ENCODE results near the gene AMPD3. TPM values are rescaled to one million over a fixed set of nuclear protein-coding genes. Genes with fewer than 3 reads are reported as not detected.
A peak's percentile ranks its signal among the peaks of the same experiment; 100 is the strongest.

The AMPD3 gene
- total and polyA plus RNA-seq, 2 of the 13 experiments (the other 11 are each of a cell fraction or from before 2014, with no cell fraction given) = 0.33 to 2.3 TPM

GRCh38 chr11:10407055-10407454 lies 48.0 kb upstream of the AMPD3 start:
- no peaks in the 10 kb centered on the region for H3K9me3 ChIP-seq (ENCODE audit: low read length)
- TF ChIP-seq FOSL2 (CRISPR knock-in tag; IDR thresholded peaks at IDR 0.05) = 0 out of 2 replicates have a peak, but pooled peaks have one; percentile 42
- TF ChIP-seq FIP1L1 (IDR thresholded peaks at IDR 0.05; ENCODE audit: borderline replicate concordance, insufficient read depth, low read depth, low read length) = no peak
- no peak for TF ChIP-seq NFKB2 (CRISPR knock-in tag; IDR thresholded peaks at IDR 0.05; ENCODE audit: borderline replicate concordance)
- TF ChIP-seq KLF6 (CRISPR knock-in tag; IDR thresholded peaks at IDR 0.05) = no peak
- CTCF ChIA-PET (ENCODE audit: low intra/inter-chr PET ratio, low total read pairs) = interaction anchor here (1.4 to 1.7 kb wide), 2 partner anchors 247 to 329 kb away, joined by 10 to 42 read pairs; no protein-coding TSS in a partner anchor
- H3K4me1 ChIP-seq (ENCODE audit: insufficient read depth, low read length) = peaks cover 8% of the 10 kb centered on the region
- no peaks in the 10 kb centered on the region for H4K20me1 ChIP-seq (ENCODE audit: insufficient read depth, low read length)
- no peak overlapping the region for H2AFZ ChIP-seq (ENCODE audit: low read length)
- intact Hi-C loops (cut with micrococcal nuclease; ENCODE audit: unreplicated experiment) (no loop called here), in situ Hi-C loops (cut with HindIII; ENCODE audit: extremely low pct_ligation_motif_present, low pct_unique_long_range_greater_than_20kb) (loop anchor here (5.0 to 10.0 kb wide), 2 partner anchors 218 to 330 kb away; no protein-coding TSS in a partner anchor)
- H3K27ac ChIP-seq (ENCODE audit: extremely low read length, insufficient read depth, low read length) = no peak overlapping the region
- DNase-seq (ENCODE audit: low spot score) (peak; percentile 24), ATAC-seq (no peak; the same call in 2 of the 3 replicates), FAIRE-seq (no peak)
- H3K27me3 ChIP-seq (ENCODE audit: control insufficient read depth in 1 of 2, insufficient read depth in 2 of 2, low read length in 2 of 2) = no peaks in the 10 kb centered on the region; a peak in 1 of 5 replicates
- no peak overlapping the region for H3K4me2 ChIP-seq (ENCODE audit: low read depth, low read length)
- no TSS peak for BruUV-seq (replicated peaks)
- H3K36me3 ChIP-seq (replicated peaks in 1 of 2; ENCODE audit: control insufficient read depth in 1 of 2, insufficient read depth in 2 of 2, low read length in 2 of 2) = no peaks in the 10 kb centered on the region
- 3% methylated on average over 3 of the region's 3 CpGs for WGBS (ENCODE audit: low lambda C conversion rate)
- POLR2A ChIA-PET = no interaction called here
- no peaks in the 10 kb centered on the region for H3K79me2 ChIP-seq (ENCODE audit: insufficient read depth, low read length)
- H3K4me3 ChIP-seq (replicated peaks in 1 of 3; ENCODE audit: insufficient read depth in 1 of 3, low read depth in 2 of 3, low read length in 3 of 3) = no peak overlapping the region
- H3K9ac ChIP-seq (ENCODE audit: insufficient read depth, low read depth, low read length) = no peak overlapping the region

GRCh38 chr11:10407749-10408685 lies 47.0 kb upstream of the AMPD3 start:
- no peaks in the 10 kb centered on the region for H3K79me2 ChIP-seq (ENCODE audit: insufficient read depth, low read length)
- H3K27ac ChIP-seq (ENCODE audit: extremely low read length, insufficient read depth, low read length) = no peak overlapping the region
- ChIA-PET CTCF (ENCODE audit: low intra/inter-chr PET ratio, low total read pairs) (no interaction called here), POLR2A (no interaction called here)
- H3K27me3 ChIP-seq (ENCODE audit: control insufficient read depth in 1 of 2, insufficient read depth in 2 of 2, low read length in 2 of 2) = no peaks in the 10 kb centered on the region; a peak in 1 of 5 replicates
- H3K9me3 ChIP-seq (ENCODE audit: low read length) = no peaks in the 10 kb centered on the region
- no peak overlapping the region for H3K4me3 ChIP-seq (replicated peaks in 1 of 3; ENCODE audit: insufficient read depth in 1 of 3, low read depth in 2 of 3, low read length in 3 of 3)
- 54% methylated on average over 8 of the region's 13 CpGs for WGBS (ENCODE audit: low lambda C conversion rate)
- FAIRE-seq (no peak), DNase-seq (ENCODE audit: low spot score) (peak; percentile 10), ATAC-seq (no peak)
- H2AFZ ChIP-seq (ENCODE audit: low read length) = no peak overlapping the region
- no peak overlapping the region for H3K4me2 ChIP-seq (ENCODE audit: low read depth, low read length)
- no TSS peak for BruUV-seq (replicated peaks)
- no peak overlapping the region for H3K9ac ChIP-seq (ENCODE audit: insufficient read depth, low read depth, low read length)
- H3K36me3 ChIP-seq (replicated peaks in 1 of 2; ENCODE audit: control insufficient read depth in 1 of 2, insufficient read depth in 2 of 2, low read length in 2 of 2) = no peaks in the 10 kb centered on the region
- peaks cover 8% of the 10 kb centered on the region for H3K4me1 ChIP-seq (ENCODE audit: insufficient read depth, low read length)
- intact Hi-C loops (cut with micrococcal nuclease; ENCODE audit: unreplicated experiment) (no loop called here), in situ Hi-C loops (cut with HindIII; ENCODE audit: extremely low pct_ligation_motif_present, low pct_unique_long_range_greater_than_20kb) (loop anchor here (5.0 to 10.0 kb wide), 2 partner anchors 217 to 329 kb away; no protein-coding TSS in a partner anchor)
- no peaks in the 10 kb centered on the region for H4K20me1 ChIP-seq (ENCODE audit: insufficient read depth, low read length)
- TF ChIP-seq FOXP4 (CRISPR knock-in tag; IDR thresholded peaks at IDR 0.05) (no peak), ZNF691 (CRISPR knock-in tag; IDR thresholded peaks at IDR 0.05; ENCODE audit: borderline replicate concordance, low read depth) (no peak), ZNF224 (CRISPR knock-in tag; IDR thresholded peaks at IDR 0.05) (no peak), ATF6 (CRISPR knock-in tag; conservative IDR thresholded peaks at IDR 0.05) (no peak), ZNF740 (CRISPR knock-in tag; IDR thresholded peaks at IDR 0.05) (no peak)

Data from HepG2 (cell line).